Measurements from ENCODE around the gene NKPD1. TPM values are rescaled to one million over a fixed set of nuclear protein-coding genes. Genes with fewer than 3 reads are reported as not detected.

Gene NKPD1
- total RNA-seq (2022; extraction: Qiagen RNA extraction): 0.56 to 1.1 TPM (median 0.95 TPM) in 5 replicates

GRCh38 chr19:45160870-45161737 lies at the start of gene NKPD1:
Gene NKPD1 (minus strand): TSS chr19:45160982. CDS start chr19:45160150, 832 bp downstream.

GRCh38 chr19:45178262-45179071 lies 17.7 kb upstream of the NKPD1 start, which contains the start of gene BLOC1S3:
Gene BLOC1S3 (plus strand): TSS chr19:45178784. CDS start chr19:45179297, 513 bp downstream.

GRCh38 chr19:45177817-45178261 lies 17.1 kb upstream of the NKPD1 start, which contains the start of gene TRAPPC6A:
Gene TRAPPC6A (minus strand): TSS chr19:45178237. CDS start chr19:45178218, 19 bp downstream.

Other genes starting within 250 kb of the NKPD1 start
- 91.2 to 130 TPM (median 94.0 TPM) in 5 replicates for gene APOC1, start 246.4 kb downstream of the NKPD1 start, total RNA-seq (2022; extraction: Qiagen RNA extraction)
- gene APOC4, start 218.7 kb downstream of the NKPD1 start, total RNA-seq (2022; extraction: Qiagen RNA extraction): not detected in 5 replicates
- not detected in 5 replicates for gene APOC2, start 214.9 kb downstream of the NKPD1 start, total RNA-seq (2022; extraction: Qiagen RNA extraction)
- 119 to 206 TPM (median 194 TPM) in 5 replicates for gene CLPTM1, start 205.6 kb downstream of the NKPD1 start, total RNA-seq (2022; extraction: Qiagen RNA extraction)
- 21.2 to 36.9 TPM (median 33.8 TPM) in 5 replicates for gene RELB, start 159.5 kb downstream of the NKPD1 start, total RNA-seq (2022; extraction: Qiagen RNA extraction)
- 47.7 to 70.6 TPM (median 64.3 TPM) in 5 replicates for gene CLASRP, start 121.9 kb downstream of the NKPD1 start, total RNA-seq (2022; extraction: Qiagen RNA extraction)
- 11.5 to 21.3 TPM (median 18.6 TPM) in 5 replicates for gene ZNF296, start 84.5 kb downstream of the NKPD1 start, total RNA-seq (2022; extraction: Qiagen RNA extraction)
- 81.0 to 104 TPM (median 81.9 TPM) in 5 replicates for gene GEMIN7, start 81.7 kb downstream of the NKPD1 start, total RNA-seq (2022; extraction: Qiagen RNA extraction)
- gene PPP1R37, start 67.8 kb downstream of the NKPD1 start, total RNA-seq (2022; extraction: Qiagen RNA extraction): 27.7 to 43.9 TPM (median 36.7 TPM) in 5 replicates
- 37.4 to 41.2 TPM (median 39.7 TPM) in 5 replicates for gene TRAPPC6A, start 17.3 kb upstream of the NKPD1 start, total RNA-seq (2022; extraction: Qiagen RNA extraction)
- 28.9 to 38.4 TPM (median 36.0 TPM) in 5 replicates for gene BLOC1S3, start 17.8 kb upstream of the NKPD1 start, total RNA-seq (2022; extraction: Qiagen RNA extraction)
- 0.89 to 2.7 TPM (median 1.8 TPM) in 5 replicates for gene EXOC3L2, start 84.4 kb upstream of the NKPD1 start, total RNA-seq (2022; extraction: Qiagen RNA extraction)
- 8.6 to 11.7 TPM (median 9.8 TPM) in 5 replicates for gene MARK4, start 90.3 kb upstream of the NKPD1 start, total RNA-seq (2022; extraction: Qiagen RNA extraction)
- 0.08 to 0.09 TPM in 2 of 5 replicates, not detected in the others for gene CKM, start 161.9 kb upstream of the NKPD1 start, total RNA-seq (2022; extraction: Qiagen RNA extraction)
- 0.62 to 1.3 TPM (median 1.1 TPM) in 5 replicates for gene KLC3, start 179.8 kb upstream of the NKPD1 start, total RNA-seq (2022; extraction: Qiagen RNA extraction)
- 9.5 to 13.9 TPM (median 12.7 TPM) in 5 replicates for gene ERCC2, start 209.6 kb upstream of the NKPD1 start, total RNA-seq (2022; extraction: Qiagen RNA extraction)
- gene PPP1R13L, start 244.1 kb upstream of the NKPD1 start, total RNA-seq (2022; extraction: Qiagen RNA extraction): 32.4 to 52.2 TPM (median 43.0 TPM) in 5 replicates
- 41.3 to 57.6 TPM (median 55.5 TPM) in 5 replicates for gene POLR1G, start 245.7 kb upstream of the NKPD1 start, total RNA-seq (2022; extraction: Qiagen RNA extraction)

Measured in A549 treated with dexamethasone at 1 μM for 4 hours (cell line).